Esophagus squamous epithelium (tissue), 4 donors: Measurements from ENCODE around the gene ARRDC5.

Experiments used
- POLR2A ChIP-seq, 4 donors: fragments of 450-650 bp; IDR thresholded peaks; one replicate each; pipeline ENCODE4 v1.6.1; 2017; ENCODE audit warnings: antibody characterized with exemption in 4 of 4, mild to moderate bottlenecking in 4 of 4, moderate library complexity in 3 of 4
- TF ChIP-seq, protein P1 (sequence below), 6 experiments: fragments of 450-650 bp in 4 of 6; fragments of 200-600 bp in 2 of 6; sonication (generic) in 2 of 6; IDR thresholded peaks; one replicate each; pipeline ENCODE4 v1.5.1; 2016 to 2019; ENCODE audit warnings: antibody characterized with exemption in 6 of 6, mild to moderate bottlenecking in 4 of 6, moderate library complexity in 4 of 6

DNA sequence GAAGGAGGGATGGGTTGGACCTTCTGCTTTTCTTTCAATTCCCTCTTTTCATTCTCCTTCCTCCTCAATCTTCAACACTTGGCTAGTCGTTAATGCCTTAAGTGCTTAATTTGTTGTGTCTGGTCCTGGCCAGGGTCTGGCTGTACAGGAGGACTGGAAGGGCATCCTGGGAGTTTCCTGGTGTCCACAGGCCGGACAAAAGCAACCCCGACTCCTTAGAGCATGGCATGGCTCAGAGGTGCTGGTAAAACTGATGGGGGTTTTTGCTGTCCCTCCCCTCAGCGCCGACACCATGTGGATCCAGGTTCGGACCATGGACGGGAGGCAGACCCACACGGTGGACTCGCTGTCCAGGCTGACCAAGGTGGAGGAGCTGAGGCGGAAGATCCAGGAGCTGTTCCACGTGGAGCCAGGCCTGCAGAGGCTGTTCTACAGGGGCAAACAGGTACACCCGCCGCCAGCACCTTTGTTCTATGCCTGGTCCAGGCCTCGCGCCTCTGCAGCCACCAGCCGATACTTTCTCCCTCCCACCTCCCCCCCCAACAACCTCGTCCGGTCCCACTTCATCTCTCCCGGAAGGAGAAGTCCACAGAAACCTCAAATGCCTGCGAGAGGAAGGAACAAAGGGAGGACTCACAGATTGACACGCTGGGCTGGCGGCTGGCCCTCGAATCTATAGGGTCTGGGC is 8.0 kb upstream of the ARRDC5 start:
- TF ChIP-seq POLR2A (IDR thresholded peaks at IDR 0.05) = no peak
- TF ChIP-seq, protein P1, sequence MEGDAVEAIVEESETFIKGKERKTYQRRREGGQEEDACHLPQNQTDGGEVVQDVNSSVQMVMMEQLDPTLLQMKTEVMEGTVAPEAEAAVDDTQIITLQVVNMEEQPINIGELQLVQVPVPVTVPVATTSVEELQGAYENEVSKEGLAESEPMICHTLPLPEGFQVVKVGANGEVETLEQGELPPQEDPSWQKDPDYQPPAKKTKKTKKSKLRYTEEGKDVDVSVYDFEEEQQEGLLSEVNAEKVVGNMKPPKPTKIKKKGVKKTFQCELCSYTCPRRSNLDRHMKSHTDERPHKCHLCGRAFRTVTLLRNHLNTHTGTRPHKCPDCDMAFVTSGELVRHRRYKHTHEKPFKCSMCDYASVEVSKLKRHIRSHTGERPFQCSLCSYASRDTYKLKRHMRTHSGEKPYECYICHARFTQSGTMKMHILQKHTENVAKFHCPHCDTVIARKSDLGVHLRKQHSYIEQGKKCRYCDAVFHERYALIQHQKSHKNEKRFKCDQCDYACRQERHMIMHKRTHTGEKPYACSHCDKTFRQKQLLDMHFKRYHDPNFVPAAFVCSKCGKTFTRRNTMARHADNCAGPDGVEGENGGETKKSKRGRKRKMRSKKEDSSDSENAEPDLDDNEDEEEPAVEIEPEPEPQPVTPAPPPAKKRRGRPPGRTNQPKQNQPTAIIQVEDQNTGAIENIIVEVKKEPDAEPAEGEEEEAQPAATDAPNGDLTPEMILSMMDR (IDR thresholded peaks at IDR 0.05) = no peak
